Stimulated activated CD4-positive, alpha-beta T cell treated with anti-CD3 and anti-CD28 coated beads, Interleukin-2, amount 100 ng/mL, for 24 hours (primary cell): ENCODE results near the gene NFE2.
"Not testable (repeated sequence)": the region's sequence is repeated elsewhere in the genome, so short reads cannot be mapped to it uniquely, and the experiment has no call there.

Source experiments
- DNase-seq, 2 donors: peaks; one replicate each; pipeline ENCODE4 v3.0.0-alpha.2; 2020

NFE2 gene

DNA sequence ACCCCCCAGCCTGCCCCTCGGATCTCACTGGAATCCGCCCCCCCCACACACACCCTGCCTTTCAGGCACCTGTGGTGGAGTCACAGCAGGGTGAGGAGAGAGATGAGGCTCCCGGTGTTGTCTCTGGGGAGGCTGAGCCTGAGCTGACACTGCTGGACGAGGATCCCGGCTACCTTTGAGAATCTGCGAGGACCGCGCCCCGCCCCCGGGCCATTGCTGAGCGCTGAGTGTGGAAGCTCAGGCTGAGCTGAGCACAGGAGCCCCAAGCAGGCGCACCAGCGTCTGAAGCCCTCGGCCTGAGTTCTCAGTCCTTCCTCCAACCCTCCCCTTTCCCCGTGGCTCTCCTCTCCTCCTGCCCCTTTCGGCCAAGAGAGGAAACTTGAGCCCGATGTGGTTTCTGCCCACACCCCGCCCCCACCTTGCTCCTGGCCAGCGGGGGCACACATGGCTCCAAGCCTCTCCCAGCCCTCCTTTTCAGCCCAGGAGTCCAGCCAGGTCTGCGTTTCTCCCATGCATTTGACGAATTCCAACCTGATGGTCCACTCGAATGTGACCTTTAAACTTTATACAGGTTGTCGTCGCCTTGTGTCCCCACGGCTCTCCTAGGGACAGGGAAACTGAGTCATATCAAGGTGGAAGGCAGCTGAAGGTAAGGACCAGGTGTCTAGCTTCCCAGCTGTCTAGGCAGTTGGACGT, at the start of gene NFE2:
Gene NFE2, minus strand, starts transcription at position 284 of the 696 bp plus-strand sequence. CDS start 5,767 bp downstream, outside the sequence.
- DNase-seq = peak; percentile 47 to 53

GRCh38 chr12:54349679-54350078, 48.9 kb upstream of the NFE2 start:
- no peak for DNase-seq

- DNase-seq = no peak
These were observed 48.2 kb upstream of the NFE2 start for GRCh38 chr12:54349036-54349435.

- DNase-seq = no peak
These were observed 40.8 kb upstream of the NFE2 start for GRCh38 chr12:54341378-54342300.

- DNase-seq = no peak
These were observed 40.0 kb upstream of the NFE2 start for GRCh38 chr12:54340846-54341245.

GRCh38 chr12:54338698-54339296, 38.0 kb upstream of the NFE2 start:
- no peak for DNase-seq

DNA sequence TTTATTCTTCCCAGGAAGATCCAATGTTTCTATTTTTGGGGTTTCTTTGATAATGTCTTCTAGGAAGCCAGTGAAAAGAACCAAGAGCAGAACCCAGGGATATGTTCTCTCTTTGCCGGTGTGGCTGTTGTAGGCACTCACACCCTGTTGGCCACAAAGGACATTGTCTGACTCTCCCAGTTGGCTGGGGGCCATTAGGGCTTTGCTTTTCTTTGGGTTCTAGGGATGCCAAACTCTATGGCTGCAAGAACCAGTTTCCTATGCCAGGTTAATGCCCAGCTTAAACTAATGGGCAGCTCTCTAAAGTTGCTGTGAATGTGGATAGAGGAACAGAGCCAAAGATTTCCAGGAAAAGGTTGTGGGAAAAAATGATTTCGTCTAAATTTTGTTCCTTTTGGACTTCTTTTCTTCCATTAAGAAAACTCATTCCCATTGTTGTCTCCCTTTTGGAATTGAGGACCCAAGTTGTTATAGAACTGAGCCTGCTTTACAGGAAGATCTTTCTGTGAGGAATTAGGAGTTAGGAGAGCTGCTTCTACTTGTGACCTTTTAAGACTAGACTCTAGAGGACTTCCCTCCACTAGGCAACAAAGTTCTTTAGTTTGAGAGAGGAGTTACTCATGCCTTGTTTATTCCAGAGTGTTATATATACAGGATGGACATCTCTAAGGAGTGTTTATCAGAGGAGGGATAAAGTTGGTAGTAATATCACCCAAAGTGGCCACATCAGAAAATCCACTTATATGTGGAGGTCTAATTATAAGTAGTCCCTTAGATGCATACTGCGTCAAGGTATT, 37.2 kb upstream of the NFE2 start:
- no peak for DNase-seq

DNA sequence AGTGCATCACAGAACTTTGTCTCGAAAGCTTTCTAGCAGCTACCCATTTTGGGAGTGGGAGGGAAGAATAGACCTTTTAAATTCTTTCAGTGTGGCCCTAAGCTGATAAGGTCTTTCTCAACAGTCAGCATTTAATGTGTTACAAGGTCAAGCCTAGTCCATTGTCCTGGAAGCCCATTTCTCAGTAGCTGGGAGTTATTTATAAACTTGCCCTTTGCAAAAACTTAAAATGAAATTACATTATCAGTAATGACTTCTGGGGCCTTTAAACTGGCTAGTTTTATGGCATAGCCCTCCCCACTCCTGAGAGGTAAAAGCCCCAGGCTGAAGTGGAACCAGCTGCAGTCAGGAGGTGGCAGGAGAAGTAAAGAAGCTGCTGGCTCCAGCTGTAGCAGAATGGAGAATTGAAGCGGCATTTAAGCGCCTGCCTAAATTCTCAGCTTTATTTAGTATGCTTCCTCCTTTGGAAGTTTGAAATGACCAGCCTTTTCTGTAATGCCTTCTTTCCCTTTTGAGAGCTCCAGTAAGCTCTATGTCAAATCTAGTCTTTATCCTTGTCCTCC, 36.5 kb upstream of the NFE2 start:
- DNase-seq = no peak

GRCh38 chr12:54333420-54334034, 32.7 kb upstream of the NFE2 start:
- no peak for DNase-seq

DNA sequence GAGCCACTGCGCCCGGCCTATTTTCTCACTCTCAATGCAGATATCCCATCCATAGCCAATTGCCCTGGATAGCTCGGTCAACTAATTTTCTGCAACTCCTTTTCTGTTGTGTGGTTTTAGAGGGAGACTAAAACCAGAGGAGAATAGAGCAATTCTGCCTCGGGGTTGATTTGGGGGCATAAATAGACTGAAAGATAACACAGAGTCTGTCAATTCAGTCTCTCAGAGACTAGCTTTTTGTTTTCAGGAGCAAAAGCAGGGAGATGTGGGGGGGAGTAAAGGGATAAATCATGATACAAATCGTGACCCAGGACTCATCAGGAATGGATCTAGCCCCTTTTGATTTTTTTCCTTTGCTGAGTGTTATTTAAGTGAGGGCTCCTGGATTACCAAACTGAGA, 30.6 kb upstream of the NFE2 start:
- no peak for DNase-seq

GRCh38 chr12:54330442-54330841, 29.6 kb upstream of the NFE2 start:
- DNase-seq = no peak

DNA sequence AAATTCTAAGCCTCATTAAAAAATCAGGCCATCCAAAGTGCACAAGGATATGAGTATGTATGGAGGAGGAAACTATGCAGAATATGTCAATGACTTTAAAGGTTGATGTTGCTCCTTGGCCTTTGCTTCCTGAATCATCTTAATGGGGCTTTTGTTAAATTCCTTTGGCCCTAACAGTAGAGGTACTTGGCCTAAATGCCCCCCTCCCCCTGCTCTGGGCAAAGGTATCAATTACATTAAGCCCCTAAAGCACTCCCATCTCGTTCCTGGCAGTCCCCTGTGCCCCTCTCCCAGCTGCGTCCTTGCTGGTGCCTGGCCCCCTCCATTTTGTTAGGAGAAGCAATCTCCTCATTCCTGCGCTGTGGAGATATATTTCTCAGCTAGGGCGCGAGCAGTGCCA, 28.9 kb upstream of the NFE2 start:
- DNase-seq = no peak

- no peak for DNase-seq
These were observed 28.0 kb upstream of the NFE2 start for GRCh38 chr12:54328595-54329337.

- DNase-seq = not testable (repeated sequence)
These were observed 24.8 kb upstream of the NFE2 start for GRCh38 chr12:54325442-54326109.

DNA sequence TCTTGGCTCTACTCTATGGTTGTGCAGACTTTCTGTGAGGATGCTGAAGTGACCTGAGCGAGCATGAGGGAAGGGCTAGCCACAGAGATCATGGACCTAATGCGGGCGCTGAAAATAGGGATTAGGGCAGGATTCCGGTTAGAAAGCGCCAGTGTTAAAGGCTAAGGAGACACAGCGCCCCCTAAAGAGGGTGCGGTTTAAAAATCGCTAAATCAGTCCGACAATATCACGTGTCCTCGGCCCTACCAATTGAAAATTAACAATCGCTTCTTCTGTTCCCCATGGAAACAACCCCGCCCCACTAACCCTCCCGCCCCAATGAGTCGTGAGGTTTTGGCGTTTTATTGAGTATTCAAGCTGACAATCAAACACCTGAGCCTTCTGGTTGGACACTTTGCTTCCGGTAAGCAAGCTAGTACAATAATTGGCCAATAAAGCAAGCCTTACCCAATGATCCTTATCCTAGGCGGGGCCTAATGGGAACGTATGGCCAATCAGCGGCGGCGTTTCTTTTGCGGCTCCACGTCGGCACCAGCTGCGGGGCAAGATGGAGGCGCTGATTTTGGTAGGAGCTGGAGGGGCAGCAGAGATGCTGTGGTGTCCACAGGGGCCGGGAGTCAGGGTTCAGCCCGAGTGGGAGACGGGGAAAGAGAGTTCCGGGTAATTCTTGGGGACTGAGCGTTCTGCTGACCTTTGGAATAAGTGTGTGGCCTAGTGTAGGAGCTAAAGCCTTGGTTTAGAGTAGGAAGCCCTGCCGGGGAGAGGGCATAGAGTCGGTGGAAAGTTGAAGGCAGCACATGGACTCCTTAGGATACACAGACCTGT, 24.0 kb upstream of the NFE2 start, which contains the start of gene COPZ1:
Gene COPZ1, plus strand, starts transcription at position 515 of the 825 bp plus-strand sequence. Its CDS starts 33 bp downstream, at position 548.
- peak; percentile 88 to 91 for DNase-seq

DNA sequence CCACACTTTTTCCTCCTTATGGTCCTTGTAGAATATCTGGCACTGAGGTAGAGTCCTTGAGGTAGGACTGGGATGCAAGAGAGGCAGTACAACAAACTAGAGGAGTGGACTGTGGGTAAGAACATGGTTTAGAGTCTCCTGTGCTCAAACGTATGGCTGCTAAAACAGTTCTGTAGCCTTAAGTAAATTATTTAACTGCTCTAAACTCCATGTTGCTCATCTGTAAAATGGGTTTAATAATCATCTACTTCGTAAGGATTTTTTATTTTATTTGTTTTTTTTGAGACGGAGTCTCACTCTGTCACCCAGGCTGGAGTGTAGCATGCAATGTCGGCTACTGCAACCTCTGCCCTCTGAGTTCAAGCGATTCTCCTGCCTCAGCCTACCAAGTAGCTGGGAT, 20.5 kb upstream of the NFE2 start:
- DNase-seq = no peak

DNA sequence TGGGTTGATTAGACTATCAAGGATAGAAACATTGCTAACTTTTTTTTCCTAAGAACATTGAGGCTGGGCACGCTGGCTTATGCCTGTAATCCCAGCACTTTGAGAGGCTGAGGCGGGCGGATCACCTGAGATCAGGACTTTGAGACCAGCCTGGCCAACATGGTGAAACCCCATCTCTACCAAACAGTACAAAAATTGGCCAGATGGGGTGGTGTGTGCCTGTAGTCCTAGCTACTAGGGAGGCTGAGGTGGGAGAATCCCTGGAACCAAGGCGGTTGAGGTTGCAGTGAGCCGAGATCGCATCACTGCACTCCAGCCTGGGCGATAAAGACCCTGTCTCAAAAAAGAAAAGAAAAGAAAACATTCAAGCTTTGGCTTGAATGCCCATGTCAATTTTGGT, 11.5 kb upstream of the NFE2 start:
- DNase-seq = not testable (repeated sequence)

- no peak for DNase-seq
These were observed 10.2 kb upstream of the NFE2 start for GRCh38 chr12:54311051-54311450.

GRCh38 chr12:54306925-54307741, 6.3 kb upstream of the NFE2 start:
- DNase-seq = peak in 1 of 2 donors; percentile 40
